MCF 10A (cell line): ENCODE data around the gene PNPLA3. TPM values are rescaled to one million over a fixed set of nuclear protein-coding genes. Genes with fewer than 3 reads are reported as not detected.

ENCODE experiments used
- BruUV-seq: library from RNA; stranded (reverse); fragments of 400-500 nt; replicated peaks from 2 replicates; lab custom pipeline; 2021; lab: Mats Ljungman, UMichigan
- CTCF ChIA-PET: fragments of 300-600 bp; sonication (Branson Sonifier 250); formaldehyde crosslinking; extraction: SDS; loops from one replicate; lab custom pipeline; 2021; ENCODE audit warnings: antibody characterized with exemption, inconsistent platforms; lab: Yijun Ruan, JAX
- POLR2A ChIA-PET: fragments of 300-600, 350-650 bp; sonication (Branson Sonifier 250); formaldehyde crosslinking; extraction: SDS; loops from one replicate; lab custom pipeline; 2020; ENCODE audit warnings: antibody characterized with exemption, inconsistent platforms; lab: Yijun Ruan, JAX
- DNase-seq: peaks from one replicate; pipeline ENCODE4 v3.0.0-alpha.2; 2018; ENCODE audit not compliant: unreplicated experiment
- H3K27ac Mint-ChIP-seq: one replicate; pipeline ENCODE4 v1.8.0; 2022; ENCODE audit warnings: mild to moderate bottlenecking, low read depth, mixed read lengths; ENCODE audit not compliant: unreplicated experiment
- H3K27me3 Mint-ChIP-seq: one replicate; pipeline ENCODE4 v1.8.0; 2022; ENCODE audit warnings: mixed read lengths; ENCODE audit not compliant: insufficient read depth, unreplicated experiment
- H3K36me3 Mint-ChIP-seq: one replicate; pipeline ENCODE4 v1.8.0; 2022; ENCODE audit warnings: mild to moderate bottlenecking, moderate library complexity, mixed read lengths; ENCODE audit not compliant: insufficient read depth, unreplicated experiment
- H3K4me1 Mint-ChIP-seq: one replicate; pipeline ENCODE4 v1.8.0; 2022; ENCODE audit warnings: mixed read lengths; ENCODE audit not compliant: insufficient read depth, unreplicated experiment
- H3K4me3 Mint-ChIP-seq: one replicate; pipeline ENCODE4 v1.8.0; 2022; ENCODE audit warnings: mild to moderate bottlenecking, moderate library complexity, mixed read lengths; ENCODE audit not compliant: unreplicated experiment
- H3K9me3 Mint-ChIP-seq: one replicate; pipeline ENCODE4 v1.8.0; 2022; ENCODE audit warnings: mixed read lengths; ENCODE audit not compliant: unreplicated experiment
- CTCF ChIP-seq: fragments of 200-600 bp; IDR thresholded peaks from one replicate; pipeline ENCODE4 v1.8.0; 2022; ENCODE audit warnings: antibody characterized with exemption, mild to moderate bottlenecking; ENCODE audit not compliant: unreplicated experiment
- intact Hi-C: fragments of 100-400 bp; cut with micrococcal nuclease; formaldehyde crosslinking; loops from 2 replicates; pipeline ENCODE4 v1.14.1; 2022
- total RNA-seq: library from RNA; stranded (reverse); gene quantifications from 2 replicates; pipeline ENCODE4 v1.2.3, GENCODE V29; 2022

Gene PNPLA3
- total RNA-seq, 1 experiment from 2014 or later = 4.2 TPM

GRCh38 chr22:43892183-43892894, 31.3 kb upstream of the PNPLA3 start:
- no peak for DNase-seq
- BruUV-seq = no TSS peak
- H3K4me1 Mint-ChIP-seq = peaks cover under 1% of the 10 kb centered on the region
- no peaks in the 10 kb centered on the region for H3K9me3 Mint-ChIP-seq
- intact Hi-C loops = no loop called here
- H3K4me3 Mint-ChIP-seq = no peak overlapping the region
- TF ChIP-seq CTCF = no peak
- ChIA-PET CTCF (interaction anchor here (0.8 kb wide), 1 partner anchor 11 kb away, joined by 5 read pairs; no protein-coding TSS in a partner anchor), POLR2A (interaction anchor here (1.0 kb wide), 1 partner anchor 18 kb away, joined by 3 read pairs; no protein-coding TSS in a partner anchor)
- no peak overlapping the region for H3K27ac Mint-ChIP-seq
- H3K36me3 Mint-ChIP-seq = peaks cover 3% of the 10 kb centered on the region
- peaks cover 20% of the 10 kb centered on the region for H3K27me3 Mint-ChIP-seq

GRCh38 chr22:43893266-43893665, 30.3 kb upstream of the PNPLA3 start:
- Mint-ChIP-seq H3K4me3 (no peak overlapping the region), H3K27me3 (peaks cover 11% of the 10 kb centered on the region), H3K36me3 (peaks cover 5% of the 10 kb centered on the region), H3K9me3 (no peaks in the 10 kb centered on the region), H3K27ac (no peak overlapping the region), H3K4me1 (peaks cover 10% of the 10 kb centered on the region)
- no TSS peak for BruUV-seq
- DNase-seq = no peak
- intact Hi-C loops = no loop called here
- ChIA-PET POLR2A (interaction anchor here (1.0 kb wide), 1 partner anchor 18 kb away, joined by 3 read pairs; no protein-coding TSS in a partner anchor), CTCF (no interaction called here)
- TF ChIP-seq CTCF = no peak

- peaks cover 13% of the 10 kb centered on the region for H3K4me1 Mint-ChIP-seq
- no peak for TF ChIP-seq CTCF
- H3K36me3 Mint-ChIP-seq = peaks cover 5% of the 10 kb centered on the region
- H3K27me3 Mint-ChIP-seq = peaks cover 2% of the 10 kb centered on the region
- intact Hi-C loops = no loop called here
- no peaks in the 10 kb centered on the region for H3K9me3 Mint-ChIP-seq
- BruUV-seq = no TSS peak
- H3K4me3 Mint-ChIP-seq = no peak overlapping the region
- ChIA-PET CTCF (no interaction called here), POLR2A (no interaction called here)
- no peak for DNase-seq
- H3K27ac Mint-ChIP-seq = no peak overlapping the region
Measured at GRCh38 chr22:43894122-43894521, 29.5 kb upstream of the PNPLA3 start.

- no peak for DNase-seq
- no TSS peak for BruUV-seq
- Mint-ChIP-seq H3K4me1 (peaks cover 13% of the 10 kb centered on the region), H3K9me3 (no peaks in the 10 kb centered on the region), H3K36me3 (peaks cover 5% of the 10 kb centered on the region), H3K27me3 (no peaks in the 10 kb centered on the region), H3K4me3 (no peak overlapping the region), H3K27ac (no peak overlapping the region)
- TF ChIP-seq CTCF = no peak
- ChIA-PET CTCF (interaction anchor here (0.6 to 1.4 kb wide), 2 partner anchors 9 to 24 kb away, joined by 3 to 4 read pairs; no protein-coding TSS in a partner anchor), POLR2A (no interaction called here)
- intact Hi-C loops = no loop called here
Measured at GRCh38 chr22:43895986-43896645, 27.5 kb upstream of the PNPLA3 start.
